ENCODE measurements around the gene TMEM54.

The TMEM54 gene

DNA sequence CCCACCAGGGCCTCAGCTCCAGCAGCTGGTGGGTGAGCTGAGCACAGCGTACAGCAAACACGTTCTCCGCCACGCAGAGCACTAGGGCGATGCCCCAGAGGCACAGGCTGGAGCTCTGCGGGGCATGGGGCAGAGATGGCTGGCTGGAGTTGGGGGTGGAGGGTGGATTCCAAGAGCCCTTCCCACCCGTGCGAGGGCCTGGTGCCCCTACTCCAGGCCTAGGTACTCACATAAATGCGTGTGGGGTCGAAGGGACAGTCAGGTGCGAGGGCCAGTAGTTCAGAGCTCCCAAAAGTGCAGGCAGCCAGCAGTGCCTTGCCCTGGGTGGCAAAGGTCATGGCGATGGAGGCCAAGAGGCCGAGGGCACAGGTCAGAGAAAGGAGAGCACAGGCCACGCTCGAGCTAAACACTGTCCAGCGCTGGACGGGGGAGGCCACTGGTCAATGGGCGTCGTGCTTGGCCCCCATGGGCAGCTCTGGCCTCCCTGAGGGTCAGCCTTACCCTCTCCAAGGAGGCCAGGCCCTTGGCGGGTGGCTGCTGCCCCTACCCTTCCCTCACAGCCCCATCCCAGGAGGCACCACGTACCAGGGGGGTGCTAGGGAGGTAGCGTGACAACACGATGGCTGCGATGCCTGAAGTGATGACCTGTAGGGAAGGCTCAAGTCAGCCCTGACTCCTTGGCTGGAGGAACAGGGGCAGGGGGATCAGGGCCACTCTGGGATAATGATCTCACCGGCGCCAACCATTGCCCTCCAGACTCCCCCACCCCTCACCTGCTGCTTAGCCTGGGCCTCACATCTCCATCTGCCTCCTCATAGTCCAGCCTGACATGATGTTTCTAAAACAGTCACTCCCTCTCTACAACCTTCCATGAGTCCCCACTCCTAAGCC, 5.6 kb downstream of the TMEM54 start:
- DNase-seq (ENCODE audit: low read depth), result no peak

DNA sequence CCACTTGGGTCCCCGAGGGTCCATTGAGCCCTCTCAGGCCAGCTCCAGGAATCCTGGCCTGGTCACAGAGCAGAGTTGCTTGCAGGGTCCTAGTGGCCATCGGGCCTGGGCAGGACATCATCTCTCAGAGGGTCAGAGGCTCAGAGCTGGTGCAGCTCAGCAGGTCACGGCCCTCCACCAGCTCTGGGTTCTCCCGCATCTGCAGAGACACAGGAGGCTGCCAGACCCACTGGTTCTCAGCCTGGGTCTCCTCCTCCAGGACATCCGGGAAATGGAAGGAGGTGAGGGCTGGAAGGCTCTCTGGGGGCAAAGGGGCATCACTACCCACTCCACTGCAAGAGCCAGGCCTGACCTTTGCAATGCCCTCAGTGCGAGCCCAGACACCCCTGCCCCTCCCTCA, 6.5 kb downstream of the TMEM54 start:
- DNase-seq (ENCODE audit: low read depth), result no peak

DNA sequence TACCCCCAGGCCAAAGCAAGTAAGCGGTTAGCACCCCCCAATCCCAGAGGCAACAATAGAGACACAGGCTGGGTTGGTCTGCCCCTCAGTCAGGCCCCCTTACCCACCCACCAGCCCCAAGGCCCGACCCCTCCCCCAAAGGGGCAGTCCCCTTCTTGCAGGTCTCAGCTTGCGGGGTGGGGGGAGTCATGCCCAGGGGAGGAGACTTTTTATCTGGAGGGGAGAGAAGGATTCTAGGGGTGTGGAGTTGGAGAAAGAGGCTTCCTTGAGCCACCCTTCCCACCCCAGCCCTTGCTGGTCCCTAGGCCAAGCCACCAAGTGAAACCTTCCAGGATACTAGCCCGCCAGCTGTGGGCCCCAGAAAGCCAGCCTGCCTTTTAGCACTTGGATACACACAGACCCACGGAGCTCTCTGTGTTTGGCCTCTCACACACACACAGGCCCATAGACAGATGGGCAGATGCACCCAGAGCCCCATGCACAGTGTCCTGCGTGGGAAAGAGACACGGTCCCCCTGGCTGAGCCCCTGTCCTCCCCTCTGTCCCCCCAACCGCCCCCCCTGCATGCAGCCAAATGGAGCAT, 7.1 kb downstream of the TMEM54 start:
- DNase-seq (ENCODE audit: low read depth), result no peak

DNA sequence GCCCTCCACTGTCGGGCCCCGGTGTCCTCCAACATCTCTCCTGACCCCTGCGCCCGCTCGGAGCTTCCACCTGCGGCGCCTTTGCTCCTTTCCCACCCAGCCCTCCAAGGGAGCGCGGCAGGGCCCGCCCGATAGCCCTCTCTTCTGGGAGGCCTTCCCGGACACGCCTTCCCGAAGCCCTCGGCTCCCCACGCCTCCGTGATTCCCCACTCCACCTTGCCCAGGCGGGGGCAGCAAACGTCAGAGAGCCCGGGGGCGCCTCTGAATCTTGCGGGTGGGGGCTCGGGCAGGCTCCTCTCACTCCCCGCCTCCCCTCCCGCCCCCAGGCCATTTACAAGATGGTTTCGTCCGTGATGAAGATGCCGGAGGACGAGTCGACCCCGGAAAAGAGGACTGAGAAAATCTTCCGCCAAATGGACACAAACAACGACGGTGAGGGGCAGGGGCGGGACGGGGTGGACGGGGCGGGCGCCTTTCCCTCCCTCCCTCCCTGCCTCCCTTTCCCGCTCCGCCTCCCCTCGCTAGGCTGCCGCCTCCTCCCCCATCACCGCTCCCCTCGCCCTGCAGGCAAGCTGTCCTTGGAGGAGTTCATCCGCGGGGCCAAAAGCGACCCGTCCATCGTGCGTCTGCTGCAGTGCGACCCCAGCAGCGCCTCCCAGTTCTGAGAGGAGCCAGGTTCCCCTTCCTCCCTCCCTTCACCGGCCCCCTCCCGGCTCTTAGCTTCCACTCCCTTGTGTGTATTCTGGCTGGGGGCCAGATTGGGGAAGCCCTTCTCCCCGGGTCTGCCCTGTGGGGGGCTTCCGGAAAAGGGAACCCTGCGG, 7.8 kb downstream of the TMEM54 start:
- no peak for DNase-seq (ENCODE audit: low read depth)

DNA sequence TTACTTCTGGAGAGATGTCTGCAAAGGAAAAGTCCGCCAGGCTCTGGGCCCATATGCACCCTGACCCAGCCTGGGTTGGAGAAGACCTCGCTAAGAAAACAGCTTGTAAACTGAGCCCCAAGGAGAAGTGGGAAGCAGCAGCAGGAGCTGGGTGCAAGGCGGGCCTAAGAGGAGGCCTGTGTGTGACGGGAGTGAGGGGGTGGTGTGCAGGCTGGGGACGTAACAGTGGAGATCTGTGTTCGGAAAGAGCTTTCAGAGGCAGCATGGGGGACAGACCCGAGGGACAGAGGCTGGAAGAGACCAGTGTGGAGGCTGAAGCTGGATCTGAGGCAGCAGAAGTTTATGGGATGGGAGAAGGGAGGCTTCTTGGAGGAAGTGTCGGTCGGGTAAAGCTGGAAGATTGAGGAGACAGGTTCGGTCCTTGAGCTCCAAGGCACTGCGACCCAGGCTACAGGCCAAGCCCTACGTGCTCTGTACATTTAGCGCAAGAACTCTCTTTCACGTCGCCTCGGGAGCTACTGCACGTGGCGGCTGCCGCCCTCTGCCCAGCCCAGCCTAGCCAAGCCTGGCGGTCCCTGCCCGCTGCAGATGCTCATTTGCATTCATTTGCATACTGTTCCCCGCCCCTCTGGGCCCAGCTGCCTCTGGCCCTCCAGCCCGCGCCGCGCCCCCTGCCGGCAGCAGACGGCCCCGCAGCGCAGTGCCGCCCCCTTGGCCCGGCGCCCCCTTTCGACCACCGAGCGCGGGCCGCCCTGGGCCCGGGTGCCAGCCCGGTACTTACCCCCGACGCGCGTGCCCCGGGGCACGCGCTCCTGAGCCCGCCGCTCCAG, 8.6 kb downstream of the TMEM54 start:
- no peak for DNase-seq (ENCODE audit: low read depth)

DNA sequence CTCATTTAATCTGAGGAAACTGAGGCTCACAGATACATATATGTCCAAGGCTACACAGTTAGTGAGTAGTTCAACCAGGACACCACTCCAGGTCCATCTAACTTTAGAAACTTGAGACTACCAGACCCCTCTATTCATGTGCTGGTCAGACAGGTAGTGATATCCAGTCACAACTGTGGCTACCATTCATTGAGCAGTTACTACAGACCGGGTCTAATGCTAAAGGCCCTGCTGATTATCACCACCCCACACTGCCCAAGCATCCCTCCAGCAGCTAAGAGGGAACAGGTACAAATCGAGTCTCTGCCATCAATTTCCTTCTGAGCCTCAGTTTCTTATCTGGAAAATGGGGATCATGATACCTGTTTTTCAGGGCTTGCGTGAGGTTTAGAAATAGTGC, 9.6 kb downstream of the TMEM54 start:
- DNase-seq (ENCODE audit: low read depth), result no peak

DNA sequence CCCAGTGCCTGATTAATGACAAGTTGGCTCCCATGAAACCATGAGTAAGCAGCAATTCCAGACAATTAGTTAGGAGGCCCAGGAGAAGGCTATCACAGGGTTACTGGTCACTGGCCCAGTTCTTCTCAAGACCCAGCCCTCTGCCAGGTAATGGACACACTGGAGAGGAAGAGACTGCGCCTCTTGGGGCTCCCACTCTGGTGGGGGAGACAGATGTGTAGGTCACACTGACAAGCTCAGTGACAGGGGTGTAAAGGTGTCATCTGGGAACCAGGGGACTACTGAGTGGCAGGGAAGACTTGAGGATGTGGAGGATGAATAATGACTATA, 10.0 kb downstream of the TMEM54 start:
- no peak for DNase-seq (ENCODE audit: low read depth)

DNA sequence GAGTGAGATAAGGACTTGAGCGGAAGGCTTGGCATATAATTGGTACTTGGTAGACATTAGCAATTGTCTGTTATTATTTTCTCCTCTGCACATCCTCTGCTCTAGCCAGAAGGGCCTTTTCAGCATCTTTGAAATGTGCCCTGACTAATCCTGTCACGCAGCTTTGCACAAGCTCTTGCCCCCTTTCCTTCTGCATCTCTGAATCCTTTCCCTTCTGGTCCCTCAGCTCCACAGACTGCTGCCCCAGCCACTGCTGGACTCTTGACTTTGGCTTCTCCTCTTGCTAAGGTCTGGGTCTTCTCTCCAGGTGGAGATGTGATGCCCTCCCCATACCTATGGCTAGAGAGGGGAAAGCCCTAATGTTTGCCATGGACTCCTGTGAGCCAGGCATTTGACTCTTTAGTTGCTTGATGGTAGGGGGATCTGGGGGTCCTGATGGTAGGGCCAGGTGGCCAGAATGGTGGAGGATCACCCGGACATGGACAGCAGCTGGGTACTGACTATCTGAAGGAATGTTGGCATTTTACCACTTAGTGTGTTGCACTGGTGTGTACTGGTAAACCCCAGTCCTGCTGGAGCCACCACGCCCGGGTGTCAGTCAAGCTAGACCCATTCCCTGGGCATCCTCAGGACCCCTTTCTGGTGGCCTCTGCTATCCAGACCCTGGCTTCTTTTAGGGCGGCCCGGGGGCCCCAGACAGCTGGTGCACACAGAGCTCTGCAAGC, 10.5 kb downstream of the TMEM54 start:
- DNase-seq (ENCODE audit: low read depth), result no peak

DNA sequence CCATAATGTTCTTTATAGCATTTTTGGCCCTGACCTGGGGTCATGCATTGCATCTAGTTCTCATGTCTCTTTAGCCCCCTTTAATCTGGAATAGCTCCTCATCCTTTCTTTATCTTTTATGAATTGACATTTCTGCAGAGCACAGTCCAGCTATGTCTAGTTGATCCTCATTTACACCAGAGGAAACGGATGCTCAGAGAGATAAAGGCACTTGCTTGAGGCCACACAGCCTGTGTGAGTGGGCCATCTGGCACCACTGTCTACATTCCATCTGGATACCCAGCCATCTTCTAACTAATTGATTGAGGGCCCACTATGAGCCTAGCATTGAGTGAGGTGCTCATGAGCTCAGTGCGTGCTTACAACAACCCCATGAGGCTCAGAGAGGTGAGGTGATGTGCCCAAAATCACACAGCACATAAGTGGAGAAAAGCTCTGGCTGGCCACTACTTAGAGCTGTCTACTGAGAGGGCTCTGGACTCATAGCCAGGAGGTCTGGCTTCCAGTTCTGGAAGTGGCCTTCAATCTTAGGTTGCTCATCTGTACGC, 11.4 kb downstream of the TMEM54 start:
- DNase-seq (ENCODE audit: low read depth), result no peak

DNA sequence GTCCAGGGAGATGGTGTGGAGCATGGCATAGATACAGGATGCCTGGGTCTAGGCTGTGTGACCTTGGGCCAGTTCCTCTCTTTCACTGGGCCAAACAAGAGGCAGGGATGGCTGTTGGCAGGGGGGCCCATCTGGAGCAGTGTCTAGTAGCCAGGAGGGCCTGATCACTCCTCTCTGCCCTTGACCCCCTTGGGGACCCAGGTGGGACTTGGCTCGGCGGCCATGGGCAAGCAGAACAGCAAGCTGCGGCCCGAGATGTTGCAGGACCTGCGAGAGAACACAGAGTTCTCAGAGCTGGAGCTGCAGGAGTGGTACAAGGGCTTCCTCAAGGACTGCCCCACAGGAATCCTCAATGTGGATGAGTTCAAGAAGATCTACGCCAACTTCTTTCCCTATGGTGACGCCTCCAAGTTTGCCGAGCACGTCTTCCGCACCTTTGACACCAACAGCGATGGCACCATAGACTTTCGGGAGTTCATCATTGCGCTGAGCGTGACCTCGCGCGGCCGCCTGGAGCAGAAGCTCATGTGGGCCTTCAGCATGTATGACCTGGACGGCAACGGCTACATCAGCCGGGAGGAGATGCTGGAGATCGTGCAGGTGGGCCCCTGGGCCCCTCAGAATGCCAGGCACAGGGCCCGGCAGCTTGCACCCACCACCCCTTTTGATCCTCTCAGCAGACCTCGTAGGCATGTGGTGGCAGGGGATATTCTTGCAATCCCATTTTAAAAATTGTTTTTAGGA, 12.3 kb downstream of the TMEM54 start:
- no peak for DNase-seq (ENCODE audit: low read depth)

DNA sequence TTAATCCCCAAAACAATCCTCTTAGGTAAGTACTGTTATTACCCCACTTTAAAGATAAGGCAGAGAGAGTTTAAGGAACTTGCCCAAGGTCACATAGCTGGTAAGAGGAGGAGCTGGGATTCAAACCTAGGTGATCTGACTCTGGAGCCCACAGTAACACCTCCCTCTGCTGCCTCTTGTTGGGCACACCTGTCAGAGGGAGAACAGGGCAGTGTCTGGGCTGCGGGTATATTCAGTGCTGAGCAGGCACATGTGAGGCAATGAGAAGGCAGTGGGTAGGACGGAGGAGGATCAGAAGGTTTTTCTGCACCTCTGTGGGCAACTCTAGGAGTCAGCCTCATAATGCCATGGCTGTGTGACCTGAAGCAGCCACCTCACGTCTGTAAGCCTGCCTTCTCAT, 13.1 kb downstream of the TMEM54 start:
- no peak for DNase-seq (ENCODE audit: low read depth)

DNA sequence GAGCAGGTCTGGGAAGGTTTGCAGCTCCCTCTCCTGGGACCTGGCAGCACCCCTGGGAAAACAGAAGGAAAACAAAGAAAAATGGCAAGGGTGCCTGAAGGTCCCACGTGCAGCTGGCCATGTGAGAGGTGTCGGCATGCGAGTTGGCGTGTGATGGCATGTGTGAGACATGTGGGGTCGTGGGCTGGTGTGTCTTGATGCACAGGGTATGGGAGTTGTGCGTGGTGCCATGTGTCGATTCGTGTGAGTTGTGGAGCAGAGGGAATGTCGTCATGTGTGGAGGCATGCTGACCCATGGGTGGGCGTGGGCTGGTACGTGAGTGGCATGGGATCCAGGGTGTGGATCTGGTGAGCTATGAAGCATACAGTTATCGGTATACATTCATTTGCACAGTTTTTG, 13.6 kb downstream of the TMEM54 start:
- no peak for DNase-seq (ENCODE audit: low read depth)

DNA sequence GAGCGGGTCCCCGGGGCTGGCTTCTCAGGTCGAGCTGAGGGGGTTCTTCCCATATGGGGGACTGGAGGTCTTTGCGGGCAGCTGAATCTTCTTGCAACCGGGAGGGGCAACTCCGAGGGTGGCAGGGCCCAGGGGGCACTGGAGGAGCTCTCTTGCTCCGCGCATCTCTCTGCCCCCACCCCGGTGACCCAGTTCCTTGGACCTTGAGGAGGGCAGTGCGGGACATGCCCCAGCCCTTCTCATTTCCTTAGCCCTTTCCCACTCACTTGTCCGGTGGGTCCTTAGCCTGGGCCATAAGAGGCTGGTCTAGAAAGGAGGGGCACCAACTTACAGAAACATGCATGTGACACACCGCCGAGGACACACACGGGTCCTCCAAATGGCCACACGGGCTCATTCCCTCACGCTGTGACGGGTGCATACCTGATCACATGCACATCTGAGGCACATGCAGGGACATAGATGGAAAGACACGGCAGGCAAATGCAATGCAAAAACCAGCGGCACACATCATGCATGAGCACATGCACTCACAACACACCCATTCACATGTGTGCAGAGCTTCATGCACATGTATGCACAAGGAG, 14.3 kb downstream of the TMEM54 start:
- DNase-seq (ENCODE audit: low read depth), result no peak

DNA sequence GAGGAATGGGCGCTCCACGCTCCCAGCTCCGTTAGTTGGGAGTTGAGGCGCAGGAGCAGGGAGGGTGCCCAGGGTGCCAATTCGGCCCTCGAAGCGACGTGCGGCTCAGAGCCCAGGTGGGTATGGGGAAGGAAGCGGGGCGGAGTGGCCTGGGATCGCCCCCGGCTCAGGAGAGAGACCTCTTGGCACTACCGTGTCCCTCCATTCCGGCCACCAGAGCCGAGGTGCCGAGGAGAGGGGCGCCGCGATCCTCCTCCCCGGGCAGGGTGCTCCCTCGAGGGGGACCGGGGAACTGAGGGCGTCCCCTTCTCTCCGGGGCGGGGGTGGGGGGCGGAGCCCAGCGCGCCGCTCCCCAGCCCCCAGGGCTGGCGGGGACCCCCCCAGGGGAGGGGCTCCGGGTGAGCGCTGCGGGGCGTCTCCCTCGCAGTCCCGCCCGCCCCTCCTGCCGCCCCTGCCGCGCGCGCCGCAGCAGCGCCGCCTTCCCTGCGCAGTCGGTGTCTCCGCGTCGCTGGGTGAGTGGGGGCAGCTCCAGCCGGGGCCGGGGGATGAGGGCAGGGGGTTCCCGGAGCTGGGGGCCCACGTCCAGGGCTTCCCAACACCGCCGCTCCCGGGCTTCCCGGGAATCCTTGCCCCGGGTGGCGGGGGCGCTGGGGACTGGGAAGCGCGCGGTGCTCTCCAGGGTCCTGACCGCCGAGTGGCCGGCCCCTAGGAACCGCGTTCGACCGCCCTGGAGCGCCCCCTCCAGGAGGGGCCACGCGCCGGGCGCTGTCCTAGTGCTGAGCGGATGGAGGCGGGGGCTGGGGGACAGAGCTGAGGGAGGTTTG, 15.0 kb downstream of the TMEM54 start, which contains the start of gene HPCA:
Gene HPCA (plus strand): TSS at position 488 of the 824 bp plus-strand sequence. CDS start 2,408 bp downstream, outside the sequence.
- DNase-seq (ENCODE audit: low read depth), result no peak

DNA sequence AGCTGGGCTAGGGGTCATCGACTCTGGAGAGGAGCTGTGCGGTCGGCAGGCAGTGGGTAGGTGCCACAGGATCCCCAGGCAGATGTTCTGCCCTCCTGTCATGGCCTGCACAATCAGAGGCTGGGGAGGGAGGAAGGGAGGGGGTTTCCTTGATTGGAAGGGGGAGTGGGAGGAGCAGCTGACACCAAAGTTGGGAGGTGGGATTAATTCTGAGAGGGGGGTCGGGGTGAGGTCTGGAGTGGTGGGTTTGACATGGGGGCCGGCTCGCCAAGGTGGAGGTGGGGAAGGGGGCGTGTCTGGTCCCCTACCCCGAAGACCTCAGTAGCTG, 15.5 kb downstream of the TMEM54 start:
- DNase-seq (ENCODE audit: low read depth), result no peak

DNA sequence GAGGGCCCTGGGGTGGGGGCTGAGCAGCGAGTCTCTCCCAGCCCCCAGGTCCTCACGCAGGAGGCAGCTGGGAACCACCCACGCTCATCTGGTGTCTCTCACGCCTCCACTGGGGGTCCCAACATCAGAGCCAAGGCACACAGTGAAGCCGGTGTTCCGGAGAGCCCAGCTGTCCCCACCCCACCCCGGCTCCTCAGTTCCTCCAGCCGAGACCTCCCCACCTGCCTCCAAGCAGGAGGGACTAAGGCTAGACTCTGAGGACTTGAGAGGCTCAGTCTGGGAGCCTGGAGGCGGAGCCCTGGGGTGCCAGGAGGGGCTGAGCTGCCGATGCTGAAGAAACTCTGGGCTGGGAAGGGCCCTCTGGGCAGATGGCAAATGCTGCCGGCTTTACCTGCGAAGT, 16.5 kb downstream of the TMEM54 start:
- no peak for DNase-seq (ENCODE audit: low read depth)

DNA sequence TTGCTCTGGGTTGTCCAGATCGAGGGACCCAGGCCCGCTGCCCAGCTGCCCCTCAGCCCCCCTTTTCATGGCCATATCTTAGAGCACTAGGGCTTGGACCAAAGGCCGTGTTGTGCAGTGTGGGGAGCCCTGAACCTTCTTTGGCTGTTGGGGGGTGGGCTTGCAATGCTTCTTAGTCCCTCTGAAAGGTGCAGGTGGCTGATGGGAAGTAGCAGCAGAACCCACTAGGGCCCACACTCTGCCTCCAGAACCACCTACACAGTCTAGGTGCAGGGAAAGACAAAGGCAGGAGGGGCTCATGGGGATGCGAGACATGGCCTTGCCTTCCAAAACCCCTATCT, 17.2 kb downstream of the TMEM54 start:
- DNase-seq (ENCODE audit: low read depth), result no peak

DNA sequence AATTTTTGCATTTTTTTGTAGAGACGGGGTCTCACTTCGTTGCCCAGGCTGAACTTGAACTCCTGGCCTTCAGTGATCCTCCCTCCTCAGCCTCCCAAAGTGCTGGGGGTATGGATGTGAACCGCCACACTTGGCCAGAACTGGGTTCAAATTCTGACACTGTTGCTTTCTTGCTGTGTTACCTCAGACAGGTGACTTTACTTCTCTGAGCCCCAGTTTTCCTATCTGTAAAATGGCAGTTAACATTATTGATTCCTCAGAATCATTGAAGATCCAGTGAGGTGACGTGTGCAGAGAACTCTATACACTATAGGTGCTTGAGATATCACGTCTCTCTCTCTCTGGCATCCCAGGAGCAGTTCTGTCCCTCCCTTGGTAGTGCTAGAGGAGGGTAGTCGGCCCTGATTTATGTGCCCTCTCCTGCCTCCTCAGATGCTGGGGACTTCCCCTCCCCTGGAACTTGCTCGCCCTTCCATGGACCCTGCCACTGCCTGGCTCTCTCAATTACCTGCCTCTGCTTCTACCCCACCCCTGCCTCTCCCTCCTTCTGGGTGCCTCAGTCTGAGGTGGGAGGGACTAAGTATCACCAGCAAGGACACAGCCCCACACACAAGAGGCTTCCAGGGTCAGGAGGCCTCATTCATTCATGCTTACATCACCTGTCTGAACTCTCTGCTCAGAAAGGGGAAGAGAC, 17.7 kb downstream of the TMEM54 start:
- no peak for DNase-seq (ENCODE audit: low read depth)

Measured in stimulated activated CD8-positive, alpha-beta memory T cell treated with anti-CD3 and anti-CD28 coated beads, Interleukin-15, amount 100 ng/mL, for 24 hours (primary cell).